ENCODE data around the gene QRFP.

QRFP gene, protein sequence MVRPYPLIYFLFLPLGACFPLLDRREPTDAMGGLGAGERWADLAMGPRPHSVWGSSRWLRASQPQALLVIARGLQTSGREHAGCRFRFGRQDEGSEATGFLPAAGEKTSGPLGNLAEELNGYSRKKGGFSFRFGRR

GRCh38 chr9:130896233-130897014 is at the start of gene QRFP:
QRFP (minus strand) TSS chr9:130896812; CDS start chr9:130893838, 2,974 bp downstream.
- no peak for DNase-seq (ENCODE audit: low spot score)

DNA sequence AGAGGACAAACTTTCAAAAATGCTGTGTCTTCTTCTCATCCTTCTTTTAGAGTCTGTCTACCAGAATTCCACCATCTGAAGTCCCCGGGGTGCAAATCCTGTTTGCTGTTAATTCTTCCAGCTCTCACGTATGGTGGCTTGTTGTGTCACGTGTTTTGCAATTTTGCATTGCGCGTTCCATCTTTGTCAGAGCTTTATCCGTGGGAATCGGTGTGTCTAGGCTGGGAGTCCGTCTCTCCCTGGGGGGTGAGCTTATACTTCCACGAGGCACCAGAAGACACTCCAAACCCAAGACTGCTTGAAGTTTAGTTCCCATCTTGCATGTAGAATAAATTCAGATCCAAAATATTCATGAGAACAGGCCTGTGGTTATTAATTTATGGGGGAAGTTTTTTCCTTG is 48.6 kb upstream of the QRFP start:
- no peak for DNase-seq (ENCODE audit: low spot score)

DNA sequence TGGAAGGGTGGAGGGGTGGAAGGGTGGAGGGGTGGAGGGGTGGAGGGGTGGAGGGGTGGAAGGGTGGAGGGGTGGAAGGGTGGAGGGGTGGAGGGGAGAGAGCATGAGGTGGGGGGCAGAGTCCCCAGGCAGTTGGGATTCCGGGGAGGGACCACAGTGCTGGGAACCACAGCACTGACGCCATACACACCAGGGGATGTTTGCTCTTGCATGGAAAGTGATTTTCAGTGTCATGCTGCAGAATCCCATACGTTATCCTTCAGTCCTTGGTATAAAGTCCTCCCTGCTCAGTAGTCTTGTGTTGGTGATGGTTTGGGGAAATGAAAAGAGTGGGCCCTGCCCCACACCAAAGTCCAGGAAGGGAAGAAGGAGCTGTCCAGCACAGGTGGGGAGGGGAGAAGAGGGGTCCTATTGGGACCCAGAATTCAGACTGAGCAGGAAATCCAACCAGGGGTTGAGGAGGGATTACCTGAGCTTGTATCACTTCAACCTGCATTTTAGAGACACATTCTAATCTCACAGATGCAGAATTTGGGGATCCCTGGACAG is 48.0 kb upstream of the QRFP start:
- no peak for DNase-seq (ENCODE audit: low spot score)

GRCh38 chr9:130943777-130944176 is 47.2 kb upstream of the QRFP start:
- DNase-seq (ENCODE audit: low spot score): no peak

DNA sequence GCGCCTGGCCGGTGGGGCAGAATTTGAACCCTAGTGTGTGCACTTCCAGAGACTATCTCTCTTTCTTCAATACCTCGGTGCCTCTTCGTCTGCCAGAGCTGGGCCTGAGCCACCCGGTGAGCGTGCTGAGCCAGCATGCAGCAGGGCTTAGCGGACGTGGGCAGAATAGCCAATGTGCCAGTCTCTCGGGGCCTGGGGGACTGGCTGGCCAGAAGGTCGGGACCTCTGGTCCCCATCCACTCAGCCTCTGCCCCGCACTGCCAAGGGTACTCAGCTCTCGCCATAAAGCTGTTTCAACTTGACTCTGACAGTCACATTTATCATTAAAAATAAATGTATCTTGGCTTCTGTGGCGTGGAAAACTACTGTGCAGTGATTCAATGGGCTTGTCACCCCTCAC is 46.6 kb upstream of the QRFP start:
- DNase-seq (ENCODE audit: low spot score): no peak

GRCh38 chr9:130942679-130943078 is 46.1 kb upstream of the QRFP start:
- DNase-seq (ENCODE audit: low spot score): no peak

DNA sequence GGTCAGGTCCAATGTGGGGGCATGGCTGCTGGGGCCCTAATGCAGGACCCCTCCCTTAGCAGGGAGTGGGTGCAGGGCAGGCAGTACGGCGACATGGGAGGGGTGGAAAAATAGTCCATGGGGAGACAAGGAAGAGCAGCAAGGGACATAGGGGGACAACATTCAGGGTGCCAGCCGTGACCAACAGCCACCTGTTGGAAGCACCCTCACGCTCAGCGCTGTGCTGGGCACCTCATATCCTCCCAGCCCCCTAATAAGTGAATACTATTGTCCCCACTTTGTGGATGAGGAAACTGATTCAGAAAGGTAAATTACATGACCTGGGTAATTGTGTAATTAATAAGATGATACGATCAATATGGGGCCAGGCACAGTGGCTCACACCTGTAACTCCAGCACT is 45.5 kb upstream of the QRFP start:
- no peak for DNase-seq (ENCODE audit: low spot score)

GRCh38 chr9:130940693-130941576 is 44.3 kb upstream of the QRFP start:
- DNase-seq (ENCODE audit: low spot score): peak; percentile 70

- no peak for DNase-seq (ENCODE audit: low spot score)
Observed at GRCh38 chr9:130940027-130940549, 43.5 kb upstream of the QRFP start.

GRCh38 chr9:130939405-130940026 is 42.9 kb upstream of the QRFP start:
- DNase-seq (ENCODE audit: low spot score): no peak

GRCh38 chr9:130938652-130939404 is 42.2 kb upstream of the QRFP start, which contains the start of gene FIBCD1:
FIBCD1 (minus strand) TSS chr9:130939247; CDS start chr9:130938607, 640 bp downstream.
- DNase-seq (ENCODE audit: low spot score): no peak

DNA sequence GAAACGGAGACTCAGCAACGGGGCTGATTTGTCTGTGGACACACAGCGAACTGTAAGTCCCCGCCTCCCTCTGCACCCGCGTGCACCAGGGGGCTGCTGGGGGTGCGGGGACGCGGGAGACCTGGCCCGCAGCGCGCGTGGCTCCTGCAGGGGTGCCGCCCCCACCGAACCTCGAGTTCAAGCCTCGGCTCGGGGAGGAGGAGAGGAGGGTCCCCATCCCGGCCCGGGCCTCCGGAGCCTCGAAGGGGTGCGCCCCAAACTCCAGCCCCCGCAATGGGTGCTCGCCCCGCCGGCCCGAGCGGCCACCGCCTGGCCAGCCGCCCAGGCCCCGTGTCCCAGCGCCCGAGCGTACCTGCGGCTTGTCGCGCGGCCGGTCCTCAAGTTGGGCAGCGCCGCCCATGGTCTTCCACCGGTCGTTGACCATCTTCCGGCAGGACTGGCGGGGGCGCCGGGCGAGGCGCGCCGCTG is 41.6 kb upstream of the QRFP start:
- no peak for DNase-seq (ENCODE audit: low spot score)

DNA sequence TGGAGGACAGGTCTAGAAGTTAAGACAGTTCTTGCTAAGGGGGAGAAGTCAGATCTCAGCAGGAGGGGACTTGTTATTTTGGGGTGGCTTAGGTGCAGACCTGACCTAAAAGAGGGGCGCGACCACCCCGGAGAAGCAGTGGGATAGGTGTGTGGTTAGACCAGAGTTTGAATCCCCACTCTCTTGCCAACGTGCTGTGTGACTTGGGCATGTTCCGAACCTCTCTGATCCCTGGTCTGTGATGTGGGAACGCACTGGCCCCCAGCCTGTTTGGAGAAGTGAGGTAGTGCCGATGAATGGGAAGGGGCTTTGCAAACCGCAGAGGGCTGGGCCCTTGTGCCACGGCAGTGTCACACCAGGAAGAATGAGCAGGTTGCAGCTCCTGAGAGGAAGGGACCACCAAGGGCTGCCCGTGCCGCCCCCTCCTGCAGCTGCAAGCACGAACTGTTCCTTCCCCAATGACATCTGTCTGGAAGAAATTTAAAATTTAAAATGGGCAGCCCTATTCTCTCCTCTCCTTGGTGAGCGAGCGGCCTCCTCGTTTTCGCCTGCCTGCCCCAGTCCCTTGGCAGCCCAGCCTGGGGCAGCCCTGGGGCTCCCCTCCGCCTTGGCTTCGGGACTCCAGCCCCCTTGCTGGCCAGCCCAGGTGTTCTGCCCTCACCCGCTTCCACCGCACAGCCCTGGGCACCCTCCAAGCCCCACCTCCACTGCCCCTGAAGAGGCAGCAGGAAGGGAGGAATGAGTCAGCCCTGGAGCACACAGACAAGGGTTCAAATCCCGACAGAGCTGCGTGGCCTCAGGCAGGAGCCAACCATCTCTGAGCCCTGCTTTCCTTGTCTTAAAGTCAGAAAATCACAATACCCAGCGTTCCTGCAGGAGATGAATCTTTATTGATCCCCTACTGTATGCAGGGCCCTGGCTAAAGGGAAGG is 40.8 kb upstream of the QRFP start:
- DNase-seq (ENCODE audit: low spot score): no peak

- DNase-seq (ENCODE audit: low spot score): no peak
Observed at GRCh38 chr9:130936285-130937117, 39.9 kb upstream of the QRFP start.

GRCh38 chr9:130935648-130936271 is 39.1 kb upstream of the QRFP start:
- no peak for DNase-seq (ENCODE audit: low spot score)

GRCh38 chr9:130934702-130935647 is 38.4 kb upstream of the QRFP start:
- no peak for DNase-seq (ENCODE audit: low spot score)

GRCh38 chr9:130934246-130934645 is 37.6 kb upstream of the QRFP start:
- DNase-seq (ENCODE audit: low spot score): no peak

All from CD4-positive, alpha-beta T cell treated with Interleukin-2 at 100 ng/mL for 4 hours (primary cell).